GM12865 (cell line): ENCODE measurements around the gene CYP27A1.
A peak's percentile ranks its signal among the peaks of the same experiment; 100 is the strongest.

Source experiments
- DNase-seq: peaks from one replicate; pipeline ENCODE4 v3.0.0; 2010; ENCODE audit warnings: low read depth
- H3K4me3 ChIP-seq: 2 replicates; pipeline ENCODE4 v1.5.1; 2011; ENCODE audit warnings: mild to moderate bottlenecking, low read depth, low read length, control low read depth
- CTCF ChIP-seq: IDR thresholded peaks from 2 replicates; pipeline ENCODE4 v1.5.1; 2011; ENCODE audit warnings: low read length, control low read depth, low read depth, inconsistent platforms; ENCODE audit not compliant: insufficient read depth; ENCODE audit errors: missing control alignments

CYP27A1 gene

DNA sequence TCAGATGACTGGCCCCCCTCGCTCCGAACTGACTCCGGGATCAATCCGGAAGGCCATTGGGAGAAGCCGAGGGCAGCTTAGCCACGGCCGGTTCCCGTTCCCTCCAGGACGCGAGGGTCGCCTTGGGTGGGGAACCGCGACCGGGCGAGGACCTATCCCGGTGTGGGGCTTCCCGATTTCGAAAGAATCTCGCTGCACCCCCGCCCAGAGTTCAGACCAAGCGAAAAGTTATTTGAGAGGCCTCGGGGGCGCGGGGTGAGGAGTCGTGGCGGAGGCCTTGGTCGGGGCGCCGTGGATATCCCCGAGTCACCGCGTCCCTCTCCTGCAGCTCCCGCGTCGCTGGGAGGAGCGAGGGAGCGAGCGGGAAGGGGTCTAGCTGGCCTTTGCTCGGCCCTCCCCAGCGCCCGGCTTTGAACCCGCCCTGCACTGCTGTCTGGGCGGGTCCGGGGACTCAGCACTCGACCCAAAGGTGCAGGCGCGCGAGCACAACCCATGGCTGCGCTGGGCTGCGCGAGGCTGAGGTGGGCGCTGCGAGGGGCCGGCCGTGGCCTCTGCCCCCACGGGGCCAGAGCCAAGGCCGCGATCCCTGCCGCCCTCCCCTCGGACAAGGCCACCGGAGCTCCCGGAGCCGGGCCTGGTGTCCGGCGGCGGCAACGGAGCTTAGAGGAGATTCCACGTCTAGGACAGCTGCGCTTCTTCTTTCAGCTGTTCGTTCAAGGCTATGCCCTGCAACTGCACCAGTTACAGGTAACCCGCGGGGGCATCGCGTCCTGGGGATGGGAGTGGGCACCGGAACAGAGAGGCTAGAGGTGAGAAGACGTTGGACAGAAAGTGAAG, at the start of gene CYP27A1:
Gene CYP27A1 (plus strand): TSS at position 457 of the 837 bp plus-strand sequence. CDS start 36 bp downstream, at position 493.
- DNase-seq: no peak

DNA sequence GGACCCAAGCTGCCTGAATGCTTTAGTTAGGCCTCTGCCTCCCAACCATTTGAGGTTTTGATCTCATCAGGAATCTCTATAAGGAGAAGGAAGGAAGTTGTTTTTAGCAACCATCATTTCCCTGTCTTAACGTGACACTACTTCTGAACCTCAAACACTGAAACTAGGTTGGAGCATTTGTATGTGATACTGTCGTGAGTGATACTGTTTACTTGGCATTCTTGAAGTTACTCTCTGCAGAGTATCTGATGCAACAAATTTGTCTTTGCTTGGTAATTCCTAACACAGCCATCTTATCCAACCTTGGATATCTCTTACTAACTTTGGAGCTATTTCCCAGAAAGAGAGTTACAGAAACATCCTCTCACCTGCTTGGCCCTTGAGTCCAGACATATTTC, 49.2 kb upstream of the CYP27A1 start:
- DNase-seq: no peak
- no peak overlapping the region for H3K4me3 ChIP-seq
- TF ChIP-seq CTCF: no peak

More for the DNA sequence above, at the start of gene CYP27A1:
- no peak for TF ChIP-seq CTCF
- no peak within 1 kb of the TSS for H3K4me3 ChIP-seq

- no peak for TF ChIP-seq CTCF
- peak; percentile 72 for DNase-seq
- no peak overlapping the region for H3K4me3 ChIP-seq
Measured at GRCh38 chr2:218733171-218734021, 48.6 kb upstream of the CYP27A1 start.

DNA sequence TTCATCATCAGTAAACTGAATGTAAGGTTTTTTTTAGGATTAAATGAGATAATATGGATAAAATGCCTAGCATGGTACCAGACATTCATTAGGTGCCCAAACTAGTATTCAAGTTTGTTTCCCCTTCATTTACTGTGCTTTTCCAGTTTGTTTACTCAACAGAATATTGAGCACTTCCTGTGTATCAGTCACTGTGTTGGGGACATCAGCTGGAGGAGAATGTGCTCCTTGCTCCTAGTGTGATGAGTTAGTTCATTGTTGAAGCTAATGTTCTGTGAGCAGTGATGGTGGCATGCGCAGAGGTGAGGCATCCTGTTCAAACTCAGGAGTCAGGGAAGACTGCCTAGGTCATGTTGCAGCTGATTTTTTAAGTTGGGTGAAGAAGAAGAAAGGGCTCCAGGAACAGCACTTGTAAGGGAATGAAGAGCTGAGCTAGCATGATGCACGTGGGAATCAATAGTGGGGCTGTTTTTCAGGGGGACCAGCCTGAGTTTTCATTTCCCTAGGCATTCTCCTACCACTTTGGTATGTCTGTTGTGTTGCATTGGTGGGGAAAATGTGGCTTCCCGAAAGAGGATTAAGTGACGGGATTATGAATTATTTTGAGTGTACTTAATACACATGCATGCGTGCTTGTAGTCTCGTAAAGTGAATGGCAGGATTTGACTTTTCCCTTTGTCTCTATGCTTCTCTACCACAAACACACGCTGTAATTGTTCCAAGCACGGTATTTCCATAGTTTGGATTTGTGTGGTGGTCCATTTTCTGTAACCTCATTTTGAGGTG, 47.6 kb upstream of the CYP27A1 start:
- DNase-seq: no peak
- TF ChIP-seq CTCF: no peak

GRCh38 chr2:218736531-218736930, 45.4 kb upstream of the CYP27A1 start:
- no peak for DNase-seq
- TF ChIP-seq CTCF: no peak
- H3K4me3 ChIP-seq: no peak overlapping the region

More for the DNA sequence above, 47.6 kb upstream of the CYP27A1 start:
- no peak overlapping the region for H3K4me3 ChIP-seq

DNA sequence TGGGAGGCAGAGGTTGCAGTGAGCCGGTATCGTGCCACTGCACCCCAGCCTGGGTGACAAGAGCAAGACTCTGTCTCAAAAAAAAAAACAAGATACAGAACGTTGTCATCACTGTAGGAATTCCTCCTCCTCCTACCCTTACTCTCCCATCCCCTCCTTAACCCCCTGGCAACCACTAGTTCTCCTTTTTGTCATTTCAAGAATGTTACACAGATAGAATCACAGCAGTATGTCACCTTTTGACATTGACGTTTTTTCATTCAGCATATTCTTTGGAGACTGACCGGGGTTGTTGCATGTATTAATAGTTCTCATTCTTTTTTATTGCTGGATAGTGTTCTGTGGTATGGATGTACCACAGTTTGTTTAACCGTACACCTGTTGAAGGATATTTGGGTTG, 38.9 kb upstream of the CYP27A1 start:
- peak; percentile 54 for DNase-seq
- no peak for TF ChIP-seq CTCF
- H3K4me3 ChIP-seq: no peak overlapping the region
